GM12891 (cell line): ENCODE measurements around the gene HSPBAP1.
"Not testable (repeated sequence)": the region's sequence is repeated elsewhere in the genome, so short reads cannot be mapped to it uniquely, and the experiment has no call there.

Source experiments
- DNase-seq: peaks from one replicate; pipeline ENCODE4 v3.0.0; 2011; ENCODE audit warnings: low spot score; ENCODE audit not compliant: insufficient read length
- FAIRE-seq: peaks from 2 replicates; lab custom pipeline; 2011; peaks lifted over from hg19 to GRCh38; lab: Jason Lieb, UNC
- PAX5 ChIP-seq: IDR thresholded peaks from 2 replicates; pipeline ENCODE4 v1.6.1; 2011; ENCODE audit warnings: low read length, moderate library complexity, mild to moderate bottlenecking; ENCODE audit not compliant: insufficient read depth, severe bottlenecking
- POLR2A ChIP-seq: IDR thresholded peaks from 2 replicates; pipeline ENCODE4 v1.6.1; 2011; ENCODE audit warnings: low read depth, low read length, control low read depth
- POLR2AphosphoS5 ChIP-seq: IDR thresholded peaks from 2 replicates; pipeline ENCODE4 v1.6.1; 2011; ENCODE audit warnings: low read depth, low read length, control low read depth
- POU2F2 ChIP-seq: IDR thresholded peaks from 2 replicates; pipeline ENCODE4 v1.6.1; 2011; ENCODE audit warnings: low read depth, mild to moderate bottlenecking, control low read depth, low read length, moderate library complexity
- SPI1 ChIP-seq: IDR thresholded peaks from 2 replicates; pipeline ENCODE4 v1.6.1; 2011; ENCODE audit warnings: low read depth, low read length, control low read depth
- TAF1 ChIP-seq: IDR thresholded peaks from 2 replicates; pipeline ENCODE4 v1.6.1; 2011; ENCODE audit warnings: low read depth, low read length, control low read depth

Gene HSPBAP1

GRCh38 chr3:122745369-122746021 lies 48.1 kb downstream of the HSPBAP1 start:
- DNase-seq (no peak), FAIRE-seq (no peak)
- TF ChIP-seq TAF1 (no peak), POLR2AphosphoS5 (no peak), PAX5 (no peak), POLR2A (no peak), SPI1 (no peak), POU2F2 (no peak)

- no peak for TF ChIP-seq TAF1
- TF ChIP-seq PAX5, result no peak
- no peak for TF ChIP-seq POU2F2
- no peak for TF ChIP-seq POLR2A
- TF ChIP-seq POLR2AphosphoS5, result no peak
- TF ChIP-seq SPI1, result no peak
- DNase-seq (no peak), FAIRE-seq (no peak)
These were observed 50.0 kb downstream of the HSPBAP1 start for GRCh38 chr3:122743581-122744120.

GRCh38 chr3:122742234-122742633 lies 51.4 kb downstream of the HSPBAP1 start:
- DNase-seq (no peak), FAIRE-seq (no peak)
- TF ChIP-seq PAX5 (no peak), TAF1 (no peak), POU2F2 (no peak), SPI1 (no peak), POLR2AphosphoS5 (no peak), POLR2A (no peak)

DNA sequence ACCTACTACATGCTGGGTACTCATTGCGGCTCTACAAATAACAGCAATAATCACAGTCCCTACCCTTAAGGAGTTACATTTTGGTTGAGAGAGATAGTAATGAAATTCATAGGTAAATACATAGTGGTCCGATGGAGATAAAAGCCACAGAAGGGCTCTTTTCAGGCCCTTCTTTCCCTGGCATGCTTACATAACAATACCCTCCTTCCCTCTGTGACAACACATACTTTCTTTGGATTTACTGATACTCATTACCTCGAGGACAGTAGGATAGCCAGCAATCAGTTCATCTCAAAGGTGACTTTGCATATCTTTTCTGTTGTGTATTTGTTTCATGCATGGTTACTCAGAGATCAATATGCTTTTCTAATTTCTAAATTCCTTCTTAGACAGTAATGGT lies 54.5 kb downstream of the HSPBAP1 start:
- TF ChIP-seq TAF1 (no peak), PAX5 (no peak), SPI1 (no peak), POU2F2 (no peak), POLR2AphosphoS5 (no peak), POLR2A (no peak)
- no peak for DNase-seq
- FAIRE-seq, result no peak

- not testable (repeated sequence) for DNase-seq, FAIRE-seq
These were observed 60.7 kb downstream of the HSPBAP1 start for GRCh38 chr3:122732682-122733525.

DNA sequence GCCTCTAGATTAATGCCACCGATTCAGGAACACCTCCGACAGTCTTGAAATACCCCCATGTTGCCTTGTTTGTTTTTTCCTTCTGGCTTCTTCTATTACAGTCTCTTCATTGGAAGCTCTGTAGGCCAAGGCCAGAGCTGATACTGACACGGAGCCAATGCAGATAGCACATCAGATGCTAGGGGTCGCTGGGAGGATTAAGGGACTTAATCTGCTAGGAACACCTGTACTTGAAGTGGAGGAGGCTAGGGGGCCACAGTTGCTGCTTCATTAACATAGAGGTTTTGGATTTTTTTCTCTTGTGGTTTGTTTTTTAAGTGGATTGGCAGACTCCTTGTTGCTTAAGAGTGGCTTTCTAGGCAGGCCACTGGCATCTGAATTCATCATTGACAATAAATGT lies 63.4 kb downstream of the HSPBAP1 start:
- TF ChIP-seq SPI1, result no peak
- TF ChIP-seq PAX5, result no peak
- TF ChIP-seq POU2F2, result no peak
- TF ChIP-seq POLR2AphosphoS5, result no peak
- TF ChIP-seq TAF1, result no peak
- TF ChIP-seq POLR2A, result no peak
- DNase-seq (no peak), FAIRE-seq (no peak)

DNA sequence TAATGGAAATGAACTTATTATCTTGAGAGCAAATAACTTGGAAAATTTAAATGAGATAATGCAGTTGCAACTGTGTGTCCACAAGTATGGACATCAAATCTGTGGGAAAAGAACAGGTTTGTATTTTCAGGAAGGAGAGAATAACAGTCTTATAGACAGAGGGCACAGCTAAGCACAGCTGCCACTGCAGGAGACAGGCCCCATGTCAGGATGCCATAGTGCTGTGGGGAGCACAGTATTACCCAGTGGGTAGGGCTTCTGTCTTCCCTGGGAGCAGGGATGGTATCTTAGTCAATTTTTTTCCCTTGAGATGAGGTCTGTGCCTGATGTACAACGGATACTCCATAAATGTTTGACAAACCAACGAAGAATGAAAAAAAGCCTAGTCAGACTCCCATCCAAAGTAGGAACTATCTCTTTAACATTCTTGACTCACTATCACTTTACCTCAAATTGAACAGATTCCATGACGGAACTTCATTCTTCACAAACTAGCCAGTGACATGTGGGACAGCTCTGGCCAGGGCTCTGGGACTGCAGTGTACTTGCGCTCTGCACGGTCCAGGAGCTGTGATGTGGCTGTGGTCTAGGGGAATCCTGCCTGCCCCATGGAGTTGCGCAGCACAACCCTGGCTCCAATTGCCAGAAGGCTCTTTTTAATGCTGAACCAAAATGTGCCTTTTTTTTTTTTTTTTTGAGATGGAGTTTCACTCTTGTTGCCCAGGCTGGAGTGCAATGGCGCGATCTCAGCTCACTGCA lies 64.7 kb downstream of the HSPBAP1 start:
- TF ChIP-seq SPI1 (no peak), POLR2A (no peak), PAX5 (no peak), POLR2AphosphoS5 (no peak), POU2F2 (no peak), TAF1 (no peak)
- FAIRE-seq (no peak), DNase-seq (no peak)

GRCh38 chr3:122728186-122728585 lies 65.4 kb downstream of the HSPBAP1 start:
- peak; percentile 26 for FAIRE-seq

DNA sequence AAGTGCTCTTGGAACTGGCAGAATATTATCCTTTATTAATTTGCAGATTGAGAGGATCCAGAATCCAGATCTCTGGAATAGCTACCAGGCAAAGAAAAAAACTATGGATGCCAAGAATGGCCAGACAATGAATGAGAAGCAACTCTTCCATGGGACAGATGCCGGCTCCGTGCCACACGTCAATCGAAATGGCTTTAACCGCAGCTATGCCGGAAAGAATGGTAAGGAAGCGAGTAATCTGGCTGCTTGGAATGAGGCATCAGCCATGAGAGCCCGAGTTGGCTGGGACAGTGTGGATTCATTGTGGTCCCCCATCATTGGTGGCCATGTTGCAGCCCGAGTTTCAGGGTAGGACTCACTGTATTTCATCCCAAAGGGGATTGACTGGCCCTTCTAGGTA lies 65.9 kb downstream of the HSPBAP1 start:
- no peak for TF ChIP-seq POLR2A
- no peak for TF ChIP-seq TAF1
- TF ChIP-seq PAX5, result no peak
- TF ChIP-seq SPI1, result no peak
- TF ChIP-seq POLR2AphosphoS5, result no peak
- no peak for TF ChIP-seq POU2F2
- FAIRE-seq (no peak), DNase-seq (no peak)

More at GRCh38 chr3:122728186-122728585, 65.4 kb downstream of the HSPBAP1 start:
- TF ChIP-seq POLR2AphosphoS5, result no peak
- no peak for TF ChIP-seq SPI1
- TF ChIP-seq POU2F2, result no peak
- no peak for TF ChIP-seq TAF1
- TF ChIP-seq PAX5, result no peak
- DNase-seq, result no peak
